Activated effector memory CD4-positive, alpha-beta T cell treated with anti-CD3 and anti-CD28 coated beads, Interleukin-2, amount 50 U/mL, for 16 hours (primary cell): Measurements from ENCODE around the gene LYZL6.
"Not testable (repeated sequence)": the region's sequence is repeated elsewhere in the genome, so short reads cannot be mapped to it uniquely, and the experiment has no call there.

Experiments
- DNase-seq: peaks from one replicate; pipeline ENCODE4 v3.0.0-alpha.2; 2020

The LYZL6 gene

GRCh38 chr17:35944151-35944550, 638 bp upstream of the LYZL6 start:
- DNase-seq: no peak

- no peak for DNase-seq
Observed at GRCh38 chr17:35942588-35943186, 826 bp downstream of the LYZL6 start.

GRCh38 chr17:35938492-35938891, 5.0 kb downstream of the LYZL6 start:
- not testable (repeated sequence) for DNase-seq

- DNase-seq: no peak
Observed at GRCh38 chr17:35936063-35936462, 7.5 kb downstream of the LYZL6 start.

- no peak for DNase-seq
Observed at GRCh38 chr17:35934760-35935159, 8.8 kb downstream of the LYZL6 start.

GRCh38 chr17:35932586-35932985, 10.9 kb downstream of the LYZL6 start:
- no peak for DNase-seq

GRCh38 chr17:35931794-35932425, 11.6 kb downstream of the LYZL6 start:
- DNase-seq: no peak

GRCh38 chr17:35930211-35931065, 13.1 kb downstream of the LYZL6 start, which contains the start of gene RDM1:
TSS of gene RDM1 (minus strand) at chr17:35930773. CDS start at chr17:35930727, 46 bp downstream.
- DNase-seq: peak; percentile 91

GRCh38 chr17:35927714-35928113, 15.8 kb downstream of the LYZL6 start:
- DNase-seq: no peak

GRCh38 chr17:35923609-35924114, 19.9 kb downstream of the LYZL6 start:
- DNase-seq: no peak

- no peak for DNase-seq
Observed at GRCh38 chr17:35920229-35920628, 23.3 kb downstream of the LYZL6 start.

GRCh38 chr17:35918665-35919064, 24.8 kb downstream of the LYZL6 start:
- no peak for DNase-seq

- no peak for DNase-seq
Observed at GRCh38 chr17:35917519-35918213, 25.8 kb downstream of the LYZL6 start.

- no peak for DNase-seq
Observed at GRCh38 chr17:35915153-35915964, 28.2 kb downstream of the LYZL6 start.

GRCh38 chr17:35914354-35914753, 29.2 kb downstream of the LYZL6 start:
- no peak for DNase-seq

GRCh38 chr17:35913609-35914008, 29.9 kb downstream of the LYZL6 start:
- no peak for DNase-seq

- no peak for DNase-seq
Observed at GRCh38 chr17:35912942-35913341, 30.6 kb downstream of the LYZL6 start.

- no peak for DNase-seq
Observed at GRCh38 chr17:35912339-35912912, 31.1 kb downstream of the LYZL6 start.

GRCh38 chr17:35909408-35909807, 34.1 kb downstream of the LYZL6 start:
- DNase-seq: no peak

- DNase-seq: no peak
Observed at GRCh38 chr17:35907691-35908090, 35.8 kb downstream of the LYZL6 start.

- DNase-seq: no peak
Observed at GRCh38 chr17:35906926-35907637, 36.4 kb downstream of the LYZL6 start.
